Activated naive CD4-positive, alpha-beta T cell treated with anti-CD3 and anti-CD28 coated beads, Interleukin-2, amount 50 U/mL, for 24 hours (primary cell): ENCODE measurements around the gene IL11RA.

Source experiments
- H3K27ac Mint-ChIP-seq: one replicate; pipeline ENCODE4 v1.8.0; 2021; ENCODE audit warnings: mild to moderate bottlenecking, mixed read lengths
- H3K27me3 Mint-ChIP-seq: one replicate; pipeline ENCODE4 v1.8.0; 2021; ENCODE audit warnings: mixed read lengths
- H3K36me3 Mint-ChIP-seq: one replicate; pipeline ENCODE4 v1.8.0; 2021; ENCODE audit warnings: mixed read lengths
- H3K4me1 Mint-ChIP-seq: one replicate; pipeline ENCODE4 v1.8.0; 2021; ENCODE audit warnings: mixed read lengths
- H3K4me3 Mint-ChIP-seq: one replicate; pipeline ENCODE4 v1.8.0; 2021; ENCODE audit warnings: mild to moderate bottlenecking, mixed read lengths
- H3K9me3 Mint-ChIP-seq: one replicate; pipeline ENCODE4 v1.8.0; 2021; ENCODE audit warnings: mixed read lengths

The IL11RA gene

DNA sequence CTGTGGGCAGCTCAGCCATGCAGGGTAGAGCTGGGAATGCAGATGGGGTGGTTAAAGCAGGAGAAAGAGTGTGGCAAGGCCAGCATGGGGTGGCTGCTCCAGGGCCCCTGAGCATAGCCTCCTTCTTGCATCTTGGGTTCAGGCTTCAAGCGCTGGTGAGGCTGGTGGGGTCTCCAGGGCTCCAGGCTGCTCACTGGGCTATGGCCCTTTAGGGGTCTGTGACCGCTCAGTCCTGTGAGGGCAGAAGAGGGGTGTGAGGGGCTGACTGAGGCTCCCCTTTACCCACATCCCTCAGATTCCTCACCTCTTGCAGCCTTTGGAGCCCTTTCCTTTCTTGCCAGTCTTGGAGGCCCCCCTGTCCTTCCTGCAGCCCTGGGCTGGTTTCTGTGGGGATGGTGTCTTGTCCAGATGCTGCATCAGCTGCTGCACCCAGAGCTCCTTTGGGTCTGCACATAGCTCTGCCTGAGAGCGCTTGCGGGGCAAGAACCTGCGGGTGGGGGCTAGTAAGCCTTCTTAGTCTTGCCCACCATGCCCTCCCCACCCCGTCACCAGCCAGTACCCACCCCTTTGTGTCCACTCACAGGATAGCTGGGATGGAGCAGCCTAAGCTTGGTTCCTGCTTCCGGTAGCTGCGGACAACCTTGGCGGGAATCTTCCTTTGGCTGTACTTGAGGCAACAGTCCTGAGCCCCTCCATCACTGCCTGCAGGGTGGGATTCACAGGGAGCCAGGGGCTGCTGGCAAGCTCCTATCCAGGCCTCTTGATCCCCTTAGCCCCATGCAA, 57.4 kb downstream of the IL11RA start:
- no peaks in the 10 kb centered on the region for H3K9me3 Mint-ChIP-seq
- H3K36me3 Mint-ChIP-seq, result no peaks in the 10 kb centered on the region
- no peaks in the 10 kb centered on the region for H3K27me3 Mint-ChIP-seq
- H3K4me1 Mint-ChIP-seq, result no peaks in the 10 kb centered on the region
- H3K4me3 Mint-ChIP-seq, result no peak overlapping the region
- H3K27ac Mint-ChIP-seq, result no peak overlapping the region

DNA sequence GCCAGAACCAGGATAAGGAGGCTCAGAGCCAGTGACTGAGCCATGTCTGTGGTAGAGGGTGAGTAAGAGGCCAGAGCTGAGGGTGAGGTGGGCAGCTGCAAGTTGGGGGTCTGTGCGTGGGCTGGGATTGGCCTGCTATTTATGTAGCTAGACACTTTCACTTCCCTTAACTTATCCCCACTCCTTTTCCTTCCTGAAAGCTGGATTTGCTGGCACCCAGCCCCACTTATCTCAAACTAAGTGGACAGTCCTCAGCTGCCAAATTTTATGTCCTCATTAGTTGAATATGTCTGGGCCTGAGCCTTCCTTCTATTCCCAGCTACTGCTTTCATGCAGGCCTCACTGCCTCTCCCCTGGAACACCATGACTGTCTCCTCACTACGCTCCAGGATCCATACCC, 58.0 kb downstream of the IL11RA start, which contains the start of gene CCL21:
Gene CCL21, minus strand, starts transcription at position 114 of the 400 bp plus-strand sequence. Its CDS starts 70 bp downstream, at position 44.
- H3K27me3 Mint-ChIP-seq, result no peaks in the 10 kb centered on the region
- H3K9me3 Mint-ChIP-seq, result no peaks in the 10 kb centered on the region
- no peak within 1 kb of the TSS for H3K27ac Mint-ChIP-seq
- H3K4me3 Mint-ChIP-seq, result no peak within 1 kb of the TSS
- H3K4me1 Mint-ChIP-seq, result no peaks in the 10 kb centered on the region
- H3K36me3 Mint-ChIP-seq, result no peaks in the 10 kb centered on the region
